IPS DF 19.7 (cell line): ENCODE data around the gene SLC26A1.
"Not testable (repeated sequence)": the region's sequence is repeated elsewhere in the genome, so short reads cannot be mapped to it uniquely, and the experiment has no call there.

Experiments used
- DNase-seq: peaks from one replicate; pipeline ENCODE4 v3.0.0-alpha.2; 2013; ENCODE audit warnings: low read depth, low spot score

SLC26A1 gene

GRCh38 chr4:984336-985054 is 8.7 kb downstream of the SLC26A1 start:
- no peak for DNase-seq

- DNase-seq = no peak
Observed at GRCh38 chr4:982814-983213, 10.4 kb downstream of the SLC26A1 start.

GRCh38 chr4:982291-982690 is 10.9 kb downstream of the SLC26A1 start:
- DNase-seq = no peak

GRCh38 chr4:978957-979701 is 14.1 kb downstream of the SLC26A1 start:
- DNase-seq = no peak

GRCh38 chr4:976016-976415 is 17.2 kb downstream of the SLC26A1 start:
- not testable (repeated sequence) for DNase-seq

- no peak for DNase-seq
Observed at GRCh38 chr4:974668-975067, 18.5 kb downstream of the SLC26A1 start.

- DNase-seq = no peak
Observed at GRCh38 chr4:973431-974397, 19.5 kb downstream of the SLC26A1 start, which contains the start of gene DGKQ. DGKQ (minus strand) TSS chr4:973569; CDS start chr4:973482, 87 bp downstream.

GRCh38 chr4:972651-973424 is 20.4 kb downstream of the SLC26A1 start:
- DNase-seq = no peak

- no peak for DNase-seq
Observed at GRCh38 chr4:971666-972500, 21.3 kb downstream of the SLC26A1 start.

GRCh38 chr4:970854-971520 is 22.2 kb downstream of the SLC26A1 start:
- no peak for DNase-seq

- DNase-seq = no peak
Observed at GRCh38 chr4:970046-970745, 23.0 kb downstream of the SLC26A1 start.

- DNase-seq = no peak
Observed at GRCh38 chr4:968621-969394, 24.4 kb downstream of the SLC26A1 start.

GRCh38 chr4:968221-968620 is 25.0 kb downstream of the SLC26A1 start:
- no peak for DNase-seq

- DNase-seq = no peak
Observed at GRCh38 chr4:967113-968104, 25.8 kb downstream of the SLC26A1 start.

GRCh38 chr4:966266-967112 is 26.7 kb downstream of the SLC26A1 start:
- DNase-seq = no peak

- no peak for DNase-seq
Observed at GRCh38 chr4:965766-966134, 27.5 kb downstream of the SLC26A1 start.
